ENCODE results near the gene OR6S1.
"Not testable (repeated sequence)": the region's sequence is repeated elsewhere in the genome, so short reads cannot be mapped to it uniquely, and the experiment has no call there.

Gene OR6S1

DNA sequence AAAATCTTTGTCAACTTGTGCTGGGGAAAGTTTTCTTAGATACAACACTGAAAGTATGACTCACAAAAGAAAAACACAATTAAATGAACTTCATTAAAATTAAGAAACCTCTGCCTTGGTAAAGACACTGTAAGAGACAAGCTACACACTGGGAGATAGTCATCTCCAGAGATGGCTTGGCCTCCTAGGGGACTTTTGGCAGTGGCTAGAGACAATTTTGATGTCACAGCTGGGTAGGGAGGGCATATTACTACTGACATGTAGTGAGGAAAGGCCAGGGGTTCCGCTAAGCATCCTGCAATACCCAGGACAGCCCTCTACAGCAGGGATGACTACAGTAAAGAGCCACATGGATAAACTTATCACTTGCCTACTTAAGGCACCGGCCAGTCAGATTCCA lies 34.2 kb upstream of the OR6S1 start:
- Histone ChIP-seq H3K36me3 (ENCODE audit: control insufficient read depth, insufficient read depth, low read length) (no peaks in the 10 kb centered on the region), H3K4me3 (replicated peaks; ENCODE audit: low read depth, low read length) (no peak overlapping the region), H3K27me3 (replicated peaks; ENCODE audit: control insufficient read depth, insufficient read depth, low read length) (no peaks in the 10 kb centered on the region)
- TF ChIP-seq, protein P1, sequence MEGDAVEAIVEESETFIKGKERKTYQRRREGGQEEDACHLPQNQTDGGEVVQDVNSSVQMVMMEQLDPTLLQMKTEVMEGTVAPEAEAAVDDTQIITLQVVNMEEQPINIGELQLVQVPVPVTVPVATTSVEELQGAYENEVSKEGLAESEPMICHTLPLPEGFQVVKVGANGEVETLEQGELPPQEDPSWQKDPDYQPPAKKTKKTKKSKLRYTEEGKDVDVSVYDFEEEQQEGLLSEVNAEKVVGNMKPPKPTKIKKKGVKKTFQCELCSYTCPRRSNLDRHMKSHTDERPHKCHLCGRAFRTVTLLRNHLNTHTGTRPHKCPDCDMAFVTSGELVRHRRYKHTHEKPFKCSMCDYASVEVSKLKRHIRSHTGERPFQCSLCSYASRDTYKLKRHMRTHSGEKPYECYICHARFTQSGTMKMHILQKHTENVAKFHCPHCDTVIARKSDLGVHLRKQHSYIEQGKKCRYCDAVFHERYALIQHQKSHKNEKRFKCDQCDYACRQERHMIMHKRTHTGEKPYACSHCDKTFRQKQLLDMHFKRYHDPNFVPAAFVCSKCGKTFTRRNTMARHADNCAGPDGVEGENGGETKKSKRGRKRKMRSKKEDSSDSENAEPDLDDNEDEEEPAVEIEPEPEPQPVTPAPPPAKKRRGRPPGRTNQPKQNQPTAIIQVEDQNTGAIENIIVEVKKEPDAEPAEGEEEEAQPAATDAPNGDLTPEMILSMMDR (IDR thresholded peaks at IDR 0.05; ENCODE audit: insufficient read depth, low read length, poor library complexity, severe bottlenecking): no peak
- peak; percentile 45 for DNase-seq (ENCODE audit: extremely low read depth, insufficient read length)

DNA sequence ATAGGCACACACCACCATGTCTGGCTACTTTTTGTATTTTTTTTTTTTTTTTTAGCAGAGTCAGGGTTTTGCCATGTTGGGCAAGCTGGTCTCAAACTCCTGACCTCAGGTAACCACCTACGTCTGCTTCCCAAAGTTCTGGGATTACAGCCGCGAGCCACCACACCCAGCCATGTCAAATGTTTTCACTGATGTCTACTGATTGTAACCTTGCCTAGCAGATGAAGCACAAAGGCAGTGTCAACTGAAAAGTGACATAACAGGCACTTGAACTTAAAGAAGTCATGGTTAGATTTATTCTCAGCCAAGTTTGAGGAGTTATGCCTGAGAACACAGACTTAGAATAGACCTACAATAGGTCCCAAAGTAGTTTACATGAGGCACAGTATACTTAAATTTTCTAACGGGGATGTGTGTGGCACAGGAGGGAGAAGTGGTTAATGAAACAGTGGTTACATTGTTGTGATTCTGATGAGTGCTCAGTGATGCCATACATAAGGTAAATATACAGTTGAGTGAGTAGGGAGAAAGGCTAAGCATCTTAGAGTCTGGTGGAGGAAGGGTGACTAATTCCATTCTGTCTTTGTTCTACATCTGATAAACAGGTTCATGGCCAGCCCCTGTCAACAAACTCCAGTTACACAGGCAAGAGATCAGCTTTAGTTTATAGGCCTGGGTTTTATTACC lies 30.2 kb upstream of the OR6S1 start:
- Histone ChIP-seq H3K36me3 (ENCODE audit: control insufficient read depth, insufficient read depth, low read length) (no peaks in the 10 kb centered on the region), H3K4me3 (replicated peaks; ENCODE audit: low read depth, low read length) (no peak overlapping the region), H3K27me3 (replicated peaks; ENCODE audit: control insufficient read depth, insufficient read depth, low read length) (no peaks in the 10 kb centered on the region)
- DNase-seq (ENCODE audit: extremely low read depth, insufficient read length): peak; percentile 41
- TF ChIP-seq, protein P1 (IDR thresholded peaks at IDR 0.05; ENCODE audit: insufficient read depth, low read length, poor library complexity, severe bottlenecking): no peak

- no peak overlapping the region for H3K4me3 ChIP-seq (replicated peaks; ENCODE audit: low read depth, low read length)
- H3K27me3 ChIP-seq (replicated peaks; ENCODE audit: control insufficient read depth, insufficient read depth, low read length): no peaks in the 10 kb centered on the region
- TF ChIP-seq, protein P1 (IDR thresholded peaks at IDR 0.05; ENCODE audit: insufficient read depth, low read length, poor library complexity, severe bottlenecking): no peak
- no peaks in the 10 kb centered on the region for H3K36me3 ChIP-seq (ENCODE audit: control insufficient read depth, insufficient read depth, low read length)
- DNase-seq (ENCODE audit: extremely low read depth, insufficient read length): no peak
Observed at GRCh38 chr14:20668969-20669368, 27.5 kb upstream of the OR6S1 start.

GRCh38 chr14:20667957-20668356 lies 26.5 kb upstream of the OR6S1 start:
- no peaks in the 10 kb centered on the region for H3K27me3 ChIP-seq (replicated peaks; ENCODE audit: control insufficient read depth, insufficient read depth, low read length)
- no peaks in the 10 kb centered on the region; the same call in 1 of the 2 replicates for H3K36me3 ChIP-seq (ENCODE audit: control insufficient read depth, insufficient read depth, low read length)
- H3K4me3 ChIP-seq (replicated peaks; ENCODE audit: low read depth, low read length): peak overlapping the region; percentile 41
- TF ChIP-seq, protein P1 (IDR thresholded peaks at IDR 0.05; ENCODE audit: insufficient read depth, low read length, poor library complexity, severe bottlenecking): no peak
- DNase-seq (ENCODE audit: extremely low read depth, insufficient read length): peak; percentile 65

DNA sequence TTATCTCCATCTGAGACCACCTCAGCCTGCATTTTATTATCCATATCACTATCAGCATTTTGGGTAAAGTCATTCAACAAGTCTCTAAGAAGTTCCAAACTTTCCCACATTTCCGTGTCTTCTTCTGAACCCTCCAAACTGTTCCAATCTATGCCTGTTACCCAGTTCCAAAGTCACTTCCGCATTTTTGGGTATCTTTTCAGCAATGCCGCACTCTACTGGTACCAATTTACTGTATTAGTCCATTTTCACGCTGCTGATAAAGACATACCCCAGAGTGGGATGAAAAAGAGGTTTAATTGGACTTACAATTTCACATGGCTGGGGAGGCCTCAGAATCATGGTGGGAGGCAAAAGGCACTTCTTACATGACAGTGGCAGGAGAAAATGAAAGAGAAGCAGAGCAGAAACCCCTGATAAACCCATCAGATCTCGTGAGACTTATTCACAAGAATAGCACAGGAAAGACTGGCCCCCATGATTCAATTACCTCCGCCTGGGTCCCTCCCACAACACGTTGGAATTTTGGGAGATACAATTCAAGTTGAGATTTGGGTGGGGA lies 25.0 kb upstream of the OR6S1 start:
- H3K27me3 ChIP-seq (replicated peaks; ENCODE audit: control insufficient read depth, insufficient read depth, low read length); H3K36me3 ChIP-seq (ENCODE audit: control insufficient read depth, insufficient read depth, low read length): not testable (repeated sequence)
- peak overlapping the region; percentile 56 for H3K4me3 ChIP-seq (replicated peaks; ENCODE audit: low read depth, low read length)
- DNase-seq (ENCODE audit: extremely low read depth, insufficient read length): peak; percentile 42

GRCh38 chr14:20662968-20663732 lies 21.7 kb upstream of the OR6S1 start:
- TF ChIP-seq, protein P1 (IDR thresholded peaks at IDR 0.05; ENCODE audit: insufficient read depth, low read length, poor library complexity, severe bottlenecking): peak; percentile 75
- DNase-seq (ENCODE audit: extremely low read depth, insufficient read length): peak; percentile 76
- Histone ChIP-seq H3K4me3 (replicated peaks; ENCODE audit: low read depth, low read length) (peak overlapping the region; percentile 63), H3K36me3 (ENCODE audit: control insufficient read depth, insufficient read depth, low read length) (no peaks in the 10 kb centered on the region; the same call in 1 of the 2 replicates), H3K27me3 (replicated peaks; ENCODE audit: control insufficient read depth, insufficient read depth, low read length) (no peaks in the 10 kb centered on the region)
